Neural cell (in vitro differentiated cells): ENCODE results near the gene CELSR1. TPM values are rescaled to one million over a fixed set of nuclear protein-coding genes. Genes with fewer than 3 reads are reported as not detected.

Experiments used
- H2AFZ ChIP-seq: fragments of 200-600, 300-800 bp; sonication (generic), shearing (Covaris generic); 2 replicates; pipeline ENCODE4 v1.6.0; 2014; ENCODE audit warnings: low read depth, mild to moderate bottlenecking, antibody characterized with exemption, low read length, moderate library complexity
- H3F3A ChIP-seq: fragments of 200-600 bp; shearing (Covaris generic); 2 replicates; pipeline ENCODE4 v1.6.1; 2016; ENCODE audit warnings: mild to moderate bottlenecking, moderate library complexity, mixed read lengths, antibody characterized with exemption, low read length; ENCODE audit not compliant: insufficient read depth, poor library complexity, severe bottlenecking
- H3K27ac ChIP-seq: fragments of 200-600, 300-800 bp; sonication (generic), shearing (Covaris generic); 2 replicates; pipeline ENCODE4 v1.5.1; 2014; ENCODE audit warnings: mild to moderate bottlenecking, low read length, moderate library complexity
- H3K27me3 ChIP-seq: fragments of 300-800, 200-600 bp; sonication (generic), shearing (Covaris generic); 2 replicates; pipeline ENCODE4 v1.6.0; 2014; ENCODE audit warnings: mild to moderate bottlenecking, low read depth, low read length, moderate library complexity; ENCODE audit not compliant: insufficient read depth
- H3K36me3 ChIP-seq: fragments of 300-800, 200-600 bp; sonication (generic), shearing (Covaris generic); 2 replicates; pipeline ENCODE4 v1.5.1; 2014; ENCODE audit warnings: mild to moderate bottlenecking, antibody characterized with exemption, low read length, moderate library complexity; ENCODE audit not compliant: insufficient read depth
- H3K4me2 ChIP-seq: fragments of 300-800, 200-600 bp; sonication (generic), shearing (Covaris generic); 2 replicates; pipeline ENCODE4 v1.6.0; 2014; ENCODE audit warnings: mild to moderate bottlenecking, low read length
- H3K4me3 ChIP-seq: fragments of 300-800, 200-600 bp; sonication (generic), shearing (Covaris generic); 2 replicates; pipeline ENCODE4 v1.5.1; 2014; ENCODE audit warnings: mild to moderate bottlenecking, low read length, moderate library complexity
- H3K79me2 ChIP-seq: fragments of 200-600 bp; shearing (Covaris generic); replicated peaks from 2 replicates; pipeline ENCODE4 v1.6.0; 2014; ENCODE audit warnings: mild to moderate bottlenecking, low read length, moderate library complexity; ENCODE audit not compliant: insufficient read depth
- H3K9ac ChIP-seq: fragments of 300-800, 200-600 bp; sonication (generic), shearing (Covaris generic); 2 replicates; pipeline ENCODE4 v1.6.1; 2016; ENCODE audit warnings: mild to moderate bottlenecking, low read length, mixed read lengths
- H3K9me2 ChIP-seq: fragments of 200-600 bp; shearing (Covaris generic); 2 replicates; pipeline ENCODE4 v1.6.1; 2016; ENCODE audit warnings: mild to moderate bottlenecking, low read length, mixed read lengths; ENCODE audit not compliant: insufficient read depth
- H3K9me3 ChIP-seq: fragments of 200-600, 300-800 bp; sonication (generic), shearing (Covaris generic); 2 replicates; pipeline ENCODE4 v1.6.1; 2016; ENCODE audit warnings: mild to moderate bottlenecking, mixed run types, low read length, moderate library complexity, mixed read lengths
- H4K20me1 ChIP-seq: fragments of 200-600 bp; shearing (Covaris generic); 2 replicates; pipeline ENCODE4 v1.6.1; 2016; ENCODE audit warnings: mild to moderate bottlenecking, mixed run types; ENCODE audit not compliant: insufficient read depth
- EP300 ChIP-seq: fragments of 450-650 bp; conservative IDR thresholded peaks from 2 replicates; pipeline ENCODE4 v1.6.1; 2014; ENCODE audit warnings: antibody characterized with exemption, mild to moderate bottlenecking, moderate library complexity; ENCODE audit not compliant: poor library complexity, severe bottlenecking
- EZH2 ChIP-seq: fragments of 200-600, 300-800 bp; shearing (Covaris generic), sonication (generic); IDR thresholded peaks from 2 replicates; pipeline ENCODE4 v1.6.1; 2014; ENCODE audit warnings: antibody characterized with exemption, low read length, borderline replicate concordance, mild to moderate bottlenecking; ENCODE audit not compliant: insufficient read depth, poor library complexity, severe bottlenecking
- MXI1 ChIP-seq: fragments of 450-650 bp; conservative IDR thresholded peaks from 2 replicates; pipeline ENCODE4 v1.6.1; 2014; ENCODE audit warnings: antibody characterized with exemption, mild to moderate bottlenecking; ENCODE audit not compliant: poor library complexity, severe bottlenecking
- POLR2AphosphoS5 ChIP-seq: IDR thresholded peaks from 2 replicates; pipeline ENCODE4 v1.6.1; 2012
- RAD21 ChIP-seq: fragments of 450-650 bp; conservative IDR thresholded peaks from 2 replicates; pipeline ENCODE4 v1.6.1; 2014; ENCODE audit warnings: antibody characterized with exemption, mild to moderate bottlenecking, moderate library complexity
- REST ChIP-seq: IDR thresholded peaks from 2 replicates; pipeline ENCODE4 v1.6.1; 2012; ENCODE audit warnings: borderline replicate concordance
- SMC3 ChIP-seq: fragments of 450-650 bp; conservative IDR thresholded peaks from 2 replicates; pipeline ENCODE4 v1.6.1; 2014; ENCODE audit warnings: antibody characterized with exemption, mild to moderate bottlenecking, moderate library complexity; ENCODE audit not compliant: poor library complexity
- TAF1 ChIP-seq: IDR thresholded peaks from 2 replicates; pipeline ENCODE4 v1.6.1; 2012; ENCODE audit warnings: low read depth
- polyA plus RNA-seq: library from polyadenylated mRNA; depleted of rRNA; stranded (reverse); fragments of >200 nt; gene quantifications from 2 replicates; pipeline ENCODE4 v1.2.3, GENCODE V29; 2014
- TF ChIP-seq, protein P1 (sequence below): fragments of 450-650 bp; IDR thresholded peaks from 2 replicates; pipeline ENCODE4 v1.5.1; 2014; ENCODE audit warnings: antibody characterized with exemption, mild to moderate bottlenecking, moderate library complexity; ENCODE audit not compliant: poor library complexity, severe bottlenecking

CELSR1 gene
- polyA plus RNA-seq, 1 donor from 2014 or later: 0.14 TPM

DNA sequence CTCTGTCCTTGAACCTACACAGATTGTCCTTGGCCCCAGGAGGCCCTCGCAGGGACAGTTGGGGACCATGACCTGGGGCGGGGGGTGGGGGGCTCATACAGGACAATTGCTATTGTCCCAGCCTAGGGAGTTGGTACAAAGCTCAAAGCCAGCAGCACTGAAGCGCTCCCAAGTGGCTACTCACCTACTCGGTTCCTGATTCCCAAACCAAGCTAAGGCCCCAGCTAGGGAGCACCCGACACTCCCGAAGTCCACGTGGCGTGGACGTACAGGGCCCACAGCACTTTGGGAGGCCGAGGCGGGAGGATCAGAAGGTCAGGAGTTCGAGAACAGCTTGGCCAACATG, 80.6 kb downstream of the CELSR1 start:
- Histone ChIP-seq H3K36me3 (no peaks in the 10 kb centered on the region), H3K9me2 (no peaks in the 10 kb centered on the region), H3K27ac (no peak overlapping the region), H3K9me3 (no peaks in the 10 kb centered on the region), H2AFZ (no peak overlapping the region), H4K20me1 (no peaks in the 10 kb centered on the region), H3K4me2 (no peak overlapping the region), H3K79me2 (no peaks in the 10 kb centered on the region), H3K9ac (no peak overlapping the region), H3K4me3 (no peak overlapping the region), H3F3A (no peaks in the 10 kb centered on the region), H3K27me3 (no peaks in the 10 kb centered on the region)
- TF ChIP-seq TAF1: no peak
- TF ChIP-seq EP300: no peak
- TF ChIP-seq, protein P1, sequence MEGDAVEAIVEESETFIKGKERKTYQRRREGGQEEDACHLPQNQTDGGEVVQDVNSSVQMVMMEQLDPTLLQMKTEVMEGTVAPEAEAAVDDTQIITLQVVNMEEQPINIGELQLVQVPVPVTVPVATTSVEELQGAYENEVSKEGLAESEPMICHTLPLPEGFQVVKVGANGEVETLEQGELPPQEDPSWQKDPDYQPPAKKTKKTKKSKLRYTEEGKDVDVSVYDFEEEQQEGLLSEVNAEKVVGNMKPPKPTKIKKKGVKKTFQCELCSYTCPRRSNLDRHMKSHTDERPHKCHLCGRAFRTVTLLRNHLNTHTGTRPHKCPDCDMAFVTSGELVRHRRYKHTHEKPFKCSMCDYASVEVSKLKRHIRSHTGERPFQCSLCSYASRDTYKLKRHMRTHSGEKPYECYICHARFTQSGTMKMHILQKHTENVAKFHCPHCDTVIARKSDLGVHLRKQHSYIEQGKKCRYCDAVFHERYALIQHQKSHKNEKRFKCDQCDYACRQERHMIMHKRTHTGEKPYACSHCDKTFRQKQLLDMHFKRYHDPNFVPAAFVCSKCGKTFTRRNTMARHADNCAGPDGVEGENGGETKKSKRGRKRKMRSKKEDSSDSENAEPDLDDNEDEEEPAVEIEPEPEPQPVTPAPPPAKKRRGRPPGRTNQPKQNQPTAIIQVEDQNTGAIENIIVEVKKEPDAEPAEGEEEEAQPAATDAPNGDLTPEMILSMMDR: no peak
- TF ChIP-seq SMC3: no peak
- TF ChIP-seq RAD21: no peak
- no peak for TF ChIP-seq EZH2
- no peak for TF ChIP-seq MXI1
- TF ChIP-seq REST: no peak
- no peak for TF ChIP-seq POLR2AphosphoS5

DNA sequence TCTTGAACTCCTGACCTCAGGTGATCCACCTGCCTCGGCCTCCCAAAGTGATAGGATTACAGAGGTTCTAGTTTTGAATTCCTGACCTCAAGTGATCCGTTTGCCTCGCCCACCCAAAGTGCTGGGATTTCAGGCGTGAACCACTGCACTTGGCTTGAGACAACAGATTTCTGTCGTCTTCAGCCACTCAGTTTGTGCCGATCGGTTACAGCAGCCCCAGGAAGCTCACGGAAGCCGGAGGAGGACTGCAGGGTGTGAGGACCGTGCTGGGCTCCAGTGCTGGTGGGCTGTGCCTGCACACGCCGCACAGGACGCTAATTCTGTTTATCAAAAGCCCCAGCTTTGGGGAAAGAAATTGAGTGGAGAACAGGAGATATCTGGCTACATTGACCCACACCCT, 82.0 kb downstream of the CELSR1 start:
- Histone ChIP-seq H3K27me3 (no peaks in the 10 kb centered on the region), H3K27ac (no peak overlapping the region)

More for the DNA sequence above, 82.0 kb downstream of the CELSR1 start:
- Histone ChIP-seq H3K9me3 (no peaks in the 10 kb centered on the region), H3K9me2 (no peaks in the 10 kb centered on the region), H3K9ac (no peak overlapping the region), H2AFZ (no peak overlapping the region), H3K79me2 (no peaks in the 10 kb centered on the region), H3K36me3 (no peaks in the 10 kb centered on the region), H3K4me3 (no peak overlapping the region), H3F3A (no peaks in the 10 kb centered on the region), H4K20me1 (no peaks in the 10 kb centered on the region), H3K4me2 (no peak overlapping the region)
- TF ChIP-seq POLR2AphosphoS5 (no peak), EP300 (no peak), RAD21 (no peak), SMC3 (no peak), TAF1 (no peak), EZH2 (no peak), REST (no peak), MXI1 (no peak)
- TF ChIP-seq, protein P1: no peak
